Left ventricle myocardium superior (tissue), 1 donor: ENCODE data around the gene TPX2. TPM values are rescaled to one million over a fixed set of nuclear protein-coding genes. Genes with fewer than 3 reads are reported as not detected.
"Not testable (repeated sequence)": the region's sequence is repeated elsewhere in the genome, so short reads cannot be mapped to it uniquely, and the experiment has no call there.

Source experiments
- ATAC-seq: fragments of 200-7000 bp; cut with Tn5 transposase; one replicate; pipeline ENCODE4 v1.9.1; 2020; ENCODE audit warnings: mild to moderate bottlenecking, moderate library complexity
- DNase-seq: peaks from one replicate; pipeline ENCODE4 v3.0.0-alpha.2; 2020
- intact Hi-C: fragments of 100-400 bp; cut with micrococcal nuclease; formaldehyde crosslinking; loops from one replicate; pipeline ENCODE4 v1.11.0; 2022
- total RNA-seq: library from RNA; stranded (reverse); fragmentation: NEBNext Ultra II Directional; extraction: Animal tissue kit (Norgen Biotek cat#: 25700); gene quantifications from one replicate; pipeline ENCODE4 v1.2.1, GENCODE V29; 2021
- donor health status: DM: no; HTN: yes; CAD: no; lungs with severe emphysema.

The TPX2 gene
- total RNA-seq, 1 donor from 2014 or later: 0.72 TPM

DNA sequence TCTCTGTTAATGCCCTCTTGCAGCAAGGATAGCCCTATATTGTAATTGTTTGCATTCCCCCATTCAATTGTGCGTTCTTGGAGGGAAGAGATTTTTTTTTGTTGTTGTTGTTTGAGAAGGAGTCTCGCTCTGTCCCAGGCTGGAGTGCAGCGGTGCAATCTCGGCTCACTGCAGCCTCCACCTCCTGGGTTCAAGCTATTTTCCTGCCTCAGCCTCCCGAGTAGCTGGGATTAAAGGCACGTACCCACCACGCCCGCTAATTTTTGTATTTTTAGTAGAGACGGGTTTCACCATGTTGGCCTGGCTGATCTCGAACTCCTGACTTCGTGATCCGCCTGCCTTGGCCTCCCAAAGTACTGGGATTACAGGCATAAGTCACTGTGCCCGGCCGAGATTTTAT is 7.9 kb downstream of the TPX2 start:
- ATAC-seq, intact Hi-C loops, DNase-seq: not testable (repeated sequence)

DNA sequence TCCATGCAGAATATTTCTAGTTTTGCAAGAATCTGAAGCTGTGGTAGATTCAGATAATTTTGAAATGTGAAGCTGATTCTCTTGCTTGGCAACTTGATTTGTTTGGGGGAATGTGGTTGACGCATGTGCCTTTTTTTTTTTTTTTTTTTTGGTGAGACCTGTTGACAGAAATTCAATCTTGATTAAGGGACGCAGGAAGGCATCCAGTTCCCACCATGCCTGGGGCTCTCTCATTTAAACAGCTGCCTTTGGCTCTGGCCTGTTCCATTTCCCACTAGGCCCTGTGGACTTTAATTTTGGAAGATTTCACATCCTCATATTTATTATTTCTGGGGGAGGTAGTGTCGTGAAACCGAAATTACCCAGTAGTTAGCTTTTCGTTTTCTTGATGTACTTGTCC is 8.6 kb downstream of the TPX2 start:
- DNase-seq: no peak
- ATAC-seq: peak; percentile 36
- intact Hi-C loops: no loop called here

DNA sequence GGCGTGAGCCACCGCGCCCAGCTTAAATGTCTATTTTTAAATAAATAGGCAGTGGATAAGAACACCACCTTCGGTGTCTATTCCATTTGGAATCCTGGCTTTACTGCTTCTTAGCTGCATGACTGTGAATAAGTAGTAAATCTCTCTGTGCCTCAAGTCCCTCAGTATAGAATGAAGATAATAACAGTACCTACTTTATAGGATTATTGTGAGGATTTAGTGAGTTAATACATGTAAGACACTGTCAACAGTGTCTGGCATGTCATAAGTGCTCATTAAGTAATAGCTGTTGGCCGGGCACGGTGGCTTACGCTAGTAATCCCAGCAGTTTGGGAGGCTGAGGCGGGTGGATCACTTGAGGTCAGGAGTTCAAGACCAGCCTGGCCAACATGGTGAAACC is 10.1 kb downstream of the TPX2 start:
- no peak for DNase-seq
- intact Hi-C loops: no loop called here
- no peak for ATAC-seq

DNA sequence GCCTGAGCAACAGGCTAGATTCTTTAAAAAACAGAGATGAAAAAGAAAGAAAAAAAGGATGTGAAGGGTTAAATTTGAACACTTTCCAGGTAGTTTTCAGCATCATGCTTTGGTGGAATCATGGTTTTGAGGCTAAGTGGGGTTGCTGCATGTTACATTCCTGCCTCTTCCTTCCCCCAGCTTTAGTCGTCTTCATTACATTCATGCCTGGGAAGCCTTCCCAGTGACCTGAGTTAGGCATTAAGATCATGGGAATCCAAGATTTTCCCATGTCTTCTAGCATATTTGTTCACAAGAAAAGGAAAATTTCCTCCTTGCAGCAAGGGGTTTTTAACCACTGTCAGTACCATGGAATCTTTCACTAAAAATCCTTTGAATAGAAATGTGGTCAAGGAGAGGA is 12.0 kb downstream of the TPX2 start:
- ATAC-seq: no peak
- intact Hi-C loops: no loop called here
- no peak for DNase-seq

DNA sequence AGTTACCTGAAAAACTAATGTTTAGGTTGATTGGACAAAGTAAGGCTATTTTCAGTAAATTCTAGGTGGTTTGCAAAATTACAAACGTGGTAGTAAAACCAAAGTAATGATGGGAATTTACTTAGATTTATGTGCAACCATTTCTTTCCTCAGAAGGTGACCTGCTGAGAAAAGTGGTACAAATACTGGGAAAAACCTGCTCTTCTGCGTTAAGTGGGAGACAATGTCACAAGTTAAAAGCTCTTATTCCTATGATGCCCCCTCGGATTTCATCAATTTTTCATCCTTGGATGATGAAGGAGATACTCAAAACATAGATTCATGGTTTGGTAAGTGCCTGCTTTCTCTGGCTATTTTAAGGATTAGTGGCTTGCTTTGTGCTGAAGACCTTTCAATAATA is 18.2 kb downstream of the TPX2 start:
- DNase-seq (no peak), ATAC-seq (no peak)
- intact Hi-C loops: no loop called here

DNA sequence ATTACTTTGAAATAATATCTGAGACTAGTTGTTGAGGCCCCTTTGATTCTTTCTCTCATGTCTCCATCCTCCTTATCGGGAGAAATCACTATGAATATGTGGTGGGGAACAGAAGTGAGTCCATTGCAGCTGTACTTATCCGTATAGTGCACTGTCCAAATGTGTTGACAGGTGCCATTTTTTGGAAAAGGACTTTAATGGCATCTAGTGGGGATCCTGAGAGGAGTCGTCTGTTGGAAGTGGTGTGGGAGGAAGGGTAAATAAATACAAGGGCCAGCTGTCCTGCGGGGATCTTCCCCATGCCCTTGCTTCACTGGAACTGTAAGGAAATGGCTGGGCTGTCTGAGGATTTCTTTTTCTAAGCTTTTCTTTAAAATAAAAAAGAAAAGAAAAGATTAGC is 19.4 kb downstream of the TPX2 start:
- intact Hi-C loops: no loop called here
- DNase-seq (no peak), ATAC-seq (no peak)

DNA sequence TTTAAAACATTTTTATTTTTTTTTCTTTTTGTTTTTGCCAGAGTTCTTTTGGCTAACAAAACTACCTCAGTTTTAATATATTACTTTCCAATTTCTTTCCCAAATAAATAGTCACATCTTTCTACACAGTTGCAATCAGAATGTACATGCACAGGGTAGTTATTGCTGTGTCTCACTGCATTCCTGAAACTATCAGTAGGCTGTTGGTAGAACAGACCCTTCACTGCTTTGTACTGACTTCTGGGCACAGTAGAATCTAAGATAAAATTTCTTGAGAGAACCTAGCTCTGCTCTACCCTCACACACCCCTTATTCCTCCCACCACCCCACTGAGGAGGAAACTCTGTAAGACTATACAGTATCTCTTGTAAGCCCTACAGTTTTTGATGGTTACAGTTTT is 19.9 kb downstream of the TPX2 start:
- intact Hi-C loops: no loop called here
- ATAC-seq: no peak
- no peak for DNase-seq

DNA sequence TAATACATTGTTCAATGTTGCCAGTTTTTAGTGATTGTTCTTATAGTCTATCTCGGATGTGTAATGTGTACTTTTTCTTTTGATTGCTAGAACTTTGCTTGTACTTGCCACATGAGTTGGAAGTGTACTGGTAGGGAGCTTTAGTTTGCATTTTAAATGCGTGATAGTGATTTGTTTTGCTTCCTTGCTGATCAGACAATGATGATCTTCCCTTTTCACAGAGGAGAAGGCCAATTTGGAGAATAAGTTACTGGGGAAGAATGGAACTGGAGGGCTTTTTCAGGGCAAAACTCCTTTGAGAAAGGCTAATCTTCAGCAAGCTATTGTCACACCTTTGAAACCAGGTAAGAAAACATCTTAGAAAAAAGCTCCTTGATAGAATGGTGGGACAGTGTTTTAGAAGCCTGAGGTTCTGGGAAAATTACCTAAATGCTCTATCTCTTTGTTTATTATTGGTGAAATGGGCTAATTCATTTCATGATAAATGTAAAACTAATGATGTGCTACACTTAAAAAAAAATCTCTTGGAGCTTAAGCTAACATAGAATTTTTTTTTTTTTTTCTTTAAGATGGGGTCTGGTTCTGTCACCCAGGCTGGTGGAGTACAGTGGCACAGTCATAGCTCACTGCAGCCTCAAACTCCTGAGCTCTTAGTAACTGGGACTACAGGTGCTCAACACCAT is 20.9 kb downstream of the TPX2 start:
- no peak for ATAC-seq
- intact Hi-C loops: no loop called here

DNA sequence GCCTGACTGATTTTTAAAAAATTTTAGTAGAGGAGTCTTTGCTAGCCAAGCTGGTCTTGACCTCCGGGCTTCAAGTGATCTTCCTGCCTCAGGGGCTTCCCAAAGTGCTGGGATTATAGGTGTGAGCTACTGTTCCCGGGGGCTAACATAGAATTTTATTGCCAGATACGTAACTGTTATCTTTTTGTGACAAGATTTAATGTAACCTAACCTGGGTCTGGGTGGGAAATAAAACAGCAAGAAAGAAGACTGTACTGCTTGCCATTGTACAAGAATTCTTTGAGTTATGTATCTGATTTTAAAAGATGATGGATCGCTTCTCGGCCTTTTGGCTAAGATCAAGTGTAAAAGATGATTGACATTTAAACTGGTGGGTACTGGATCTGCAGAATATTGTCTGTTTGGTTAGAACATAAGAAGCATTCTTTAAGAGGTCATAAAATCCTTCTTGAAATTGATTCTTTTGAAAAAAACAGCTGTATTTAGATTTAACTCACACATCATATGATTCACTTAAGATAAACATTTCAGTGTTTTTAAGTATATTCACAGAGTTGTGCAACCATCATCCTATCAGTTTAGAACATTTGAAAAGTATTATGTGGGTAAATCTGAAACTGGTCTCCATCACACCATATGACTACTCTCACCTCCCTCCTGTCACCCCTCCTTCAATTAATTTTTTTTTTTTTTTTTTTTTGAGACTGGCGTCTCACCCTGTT is 21.6 kb downstream of the TPX2 start:
- intact Hi-C loops: no loop called here
- DNase-seq: no peak
- ATAC-seq: no peak

More for the DNA sequence above, 20.9 kb downstream of the TPX2 start:
- DNase-seq: no peak

DNA sequence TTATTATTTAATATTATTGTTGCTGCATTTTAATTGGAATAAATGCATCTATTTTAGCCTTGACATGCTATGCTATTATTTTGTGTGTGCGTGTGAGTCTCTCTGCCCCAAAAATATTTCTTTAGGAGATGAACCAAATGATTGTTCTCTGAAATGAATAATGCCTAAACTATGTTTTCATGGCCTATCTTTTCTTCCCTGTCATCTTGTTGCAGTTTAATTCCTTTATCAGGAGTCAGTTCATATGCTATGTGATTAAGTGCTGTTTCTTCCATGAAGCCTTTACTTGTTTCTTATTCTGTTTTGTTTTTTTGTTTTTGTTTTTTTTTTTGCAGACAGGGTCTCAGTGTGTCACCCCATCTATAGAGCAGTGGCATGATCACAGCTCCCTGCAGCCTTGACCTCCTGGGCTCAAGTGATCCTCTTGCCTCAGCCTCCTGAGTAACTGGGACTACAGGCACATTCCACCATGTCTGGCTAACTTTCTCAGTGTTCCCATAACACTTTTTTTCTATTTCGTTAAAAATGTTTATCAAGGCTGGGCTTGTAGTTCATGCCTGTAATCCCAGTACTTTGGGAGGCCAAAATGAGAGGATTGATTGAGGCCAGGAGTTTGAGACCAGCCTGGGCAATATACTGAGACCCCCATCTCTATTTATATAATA is 25.7 kb downstream of the TPX2 start:
- intact Hi-C loops: no loop called here
- ATAC-seq (no peak), DNase-seq (no peak)

DNA sequence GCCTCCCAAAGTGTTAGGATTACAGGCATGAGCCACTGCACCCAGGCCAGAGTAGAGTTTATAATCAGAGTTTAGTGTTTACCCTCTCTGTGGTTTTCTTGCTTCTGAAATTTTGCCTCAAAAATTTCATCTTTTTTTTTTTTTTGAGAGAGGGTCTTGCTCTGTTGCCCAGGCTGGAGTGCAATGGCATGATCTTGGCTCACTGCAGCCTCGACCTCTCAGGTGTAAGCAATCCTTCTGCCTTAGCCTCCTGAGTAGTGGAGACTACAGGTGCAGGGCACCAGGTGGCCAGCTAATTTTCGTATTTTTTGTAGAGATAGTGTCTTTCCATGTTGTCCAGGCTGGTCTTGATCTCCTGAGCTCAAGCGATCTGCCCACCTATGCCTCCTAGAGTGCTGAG is 28.7 kb downstream of the TPX2 start:
- ATAC-seq: no peak
- no peak for DNase-seq
- intact Hi-C loops: no loop called here

DNA sequence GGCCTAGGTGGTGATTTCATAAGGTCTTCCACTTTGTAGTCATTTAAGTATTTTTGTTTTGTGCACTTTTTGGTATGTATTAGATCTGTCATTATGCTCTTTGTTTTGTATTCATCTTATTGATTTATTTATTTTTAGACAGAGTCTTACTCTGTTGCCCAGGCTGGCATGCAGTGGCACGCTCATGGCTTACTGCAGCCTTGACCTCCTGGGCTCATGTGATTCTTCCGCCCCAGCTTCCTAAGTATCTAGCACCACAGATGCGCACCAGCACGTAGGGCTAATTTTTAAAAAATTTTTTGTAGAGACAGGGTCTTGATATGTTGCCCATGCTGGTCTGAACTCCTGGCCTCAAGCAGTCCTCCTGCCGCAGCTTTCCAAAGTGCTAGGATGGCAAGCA is 30.6 kb downstream of the TPX2 start:
- ATAC-seq: no peak
- intact Hi-C loops: no loop called here
- DNase-seq: no peak

DNA sequence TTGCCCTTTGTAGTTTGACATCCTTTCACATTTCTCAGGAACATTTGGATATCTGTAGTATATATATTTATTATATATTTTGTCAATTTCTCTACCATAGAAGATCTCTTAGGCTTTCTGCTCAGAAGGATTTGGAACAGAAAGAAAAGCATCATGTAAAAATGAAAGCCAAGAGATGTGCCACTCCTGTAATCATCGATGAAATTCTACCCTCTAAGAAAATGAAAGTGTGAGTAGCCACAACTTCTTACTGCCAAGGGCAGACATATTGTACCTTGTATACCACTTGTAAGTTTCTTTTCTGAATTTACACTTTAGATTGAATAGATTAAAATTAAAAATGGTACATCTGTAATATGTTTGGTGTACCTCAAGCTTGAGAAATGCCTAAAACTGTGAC is 31.2 kb downstream of the TPX2 start:
- ATAC-seq: no peak
- intact Hi-C loops: no loop called here
- DNase-seq: no peak

DNA sequence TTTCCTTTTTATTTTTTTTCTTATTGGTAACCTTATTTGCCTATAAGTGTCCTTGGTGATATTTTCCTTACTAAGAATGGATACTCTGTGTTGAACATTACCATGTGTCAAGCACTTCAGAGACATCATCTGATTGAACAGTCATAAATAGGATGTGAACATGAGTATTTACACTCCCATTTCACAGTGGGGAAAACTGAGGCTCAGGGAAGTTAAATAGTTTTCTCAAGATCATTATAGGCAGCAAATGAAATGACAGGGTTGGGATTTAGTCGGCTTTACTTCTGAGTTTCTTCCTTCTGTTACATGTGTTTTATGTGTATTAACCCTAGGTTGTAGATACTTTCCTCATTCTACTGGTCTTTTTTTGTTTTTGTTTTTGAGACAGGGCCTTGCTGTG is 35.3 kb downstream of the TPX2 start:
- no peak for DNase-seq
- intact Hi-C loops: no loop called here
- ATAC-seq: no peak

DNA sequence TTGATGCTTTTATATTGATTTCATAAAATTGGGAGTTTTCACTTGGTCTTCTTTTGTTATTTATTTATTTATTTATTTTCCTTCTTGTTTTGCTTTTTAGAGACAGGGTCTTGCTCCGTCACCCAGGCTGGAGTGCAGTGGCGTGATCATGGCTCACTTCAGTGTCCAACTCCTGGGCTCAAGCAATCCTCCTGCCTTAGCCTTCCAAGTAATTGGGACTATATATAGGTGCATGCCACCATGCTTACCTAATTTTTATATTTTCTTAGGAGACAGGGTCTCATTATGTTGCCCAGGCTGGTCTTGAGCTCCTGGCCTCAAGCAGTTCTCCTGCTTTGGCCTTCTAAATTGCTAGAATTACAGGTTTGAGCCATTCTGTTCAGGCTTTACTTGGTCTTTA is 41.7 kb downstream of the TPX2 start:
- ATAC-seq: no peak
- DNase-seq: no peak
- intact Hi-C loops: no loop called here

DNA sequence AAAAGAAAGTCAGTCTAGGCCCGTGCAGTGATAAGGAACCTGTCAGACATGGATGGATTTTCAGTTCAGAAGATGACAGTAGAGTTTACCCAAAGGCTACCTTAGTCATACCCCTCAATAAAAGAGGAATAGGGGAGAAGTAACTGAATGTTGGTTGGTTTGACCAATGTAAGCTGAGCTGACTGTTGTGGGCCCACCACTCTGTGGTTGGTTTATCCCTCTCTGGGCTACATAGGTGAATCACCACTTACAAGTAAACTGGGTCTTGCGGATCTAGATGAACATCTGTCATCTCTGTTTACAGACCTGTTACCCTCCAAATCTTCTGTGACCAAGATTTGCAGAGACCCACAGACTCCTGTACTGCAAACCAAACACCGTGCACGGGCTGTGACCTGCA is 42.9 kb downstream of the TPX2 start:
- intact Hi-C loops: no loop called here
- DNase-seq (no peak), ATAC-seq (no peak)

DNA sequence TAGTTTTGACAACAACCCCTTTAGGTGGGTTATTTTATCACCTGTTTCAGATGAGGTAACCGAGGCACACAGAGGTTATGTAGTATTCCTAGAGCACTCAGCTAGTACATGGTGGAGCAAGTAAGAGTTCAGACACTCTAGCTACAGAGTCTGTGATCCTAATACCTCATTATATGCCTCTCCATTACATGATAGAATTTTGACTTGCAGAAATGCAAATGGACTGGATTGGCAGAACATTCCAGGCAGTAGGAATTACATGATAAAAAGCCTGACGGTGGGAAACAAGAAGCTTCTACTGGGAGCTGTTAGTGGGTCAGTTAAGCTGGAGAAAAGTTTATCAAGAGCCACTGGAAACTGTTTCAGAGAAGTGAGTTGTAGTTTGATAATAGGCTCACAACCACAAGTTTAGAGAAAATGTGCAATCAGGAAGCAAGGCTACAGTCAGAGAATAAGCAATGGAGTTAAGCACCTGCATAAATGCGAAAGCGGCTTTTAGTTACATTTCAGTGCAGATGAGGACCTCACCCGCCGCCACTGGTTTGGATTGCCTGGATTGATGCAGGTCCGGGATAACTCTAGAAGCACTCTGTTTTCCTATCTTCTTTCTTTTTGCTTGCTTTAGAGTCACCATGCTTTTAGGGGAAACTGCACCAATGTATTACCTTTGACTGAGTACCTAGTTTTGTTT is 45.4 kb downstream of the TPX2 start:
- ATAC-seq: no peak
- DNase-seq: no peak
- intact Hi-C loops: no loop called here

DNA sequence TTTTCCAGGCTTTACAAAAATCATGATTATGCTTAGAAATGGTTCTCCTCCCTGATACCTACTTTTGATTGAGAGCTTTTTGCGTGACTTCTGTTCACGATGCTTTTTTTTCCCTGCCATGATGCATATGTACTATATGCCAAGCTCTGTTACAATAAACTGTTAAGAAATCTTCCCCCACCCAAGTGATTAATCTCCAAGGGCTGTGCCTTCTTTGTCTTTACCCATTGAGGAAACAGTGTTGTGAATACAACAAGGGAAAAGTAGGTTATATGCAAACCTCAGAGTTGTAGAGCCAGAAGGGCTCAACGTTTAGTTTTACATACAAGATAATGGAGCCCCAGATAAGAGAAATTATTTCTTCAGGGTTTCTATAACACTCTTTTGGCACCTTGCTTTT is 46.0 kb downstream of the TPX2 start:
- DNase-seq (no peak), ATAC-seq (no peak)
- intact Hi-C loops: no loop called here

DNA sequence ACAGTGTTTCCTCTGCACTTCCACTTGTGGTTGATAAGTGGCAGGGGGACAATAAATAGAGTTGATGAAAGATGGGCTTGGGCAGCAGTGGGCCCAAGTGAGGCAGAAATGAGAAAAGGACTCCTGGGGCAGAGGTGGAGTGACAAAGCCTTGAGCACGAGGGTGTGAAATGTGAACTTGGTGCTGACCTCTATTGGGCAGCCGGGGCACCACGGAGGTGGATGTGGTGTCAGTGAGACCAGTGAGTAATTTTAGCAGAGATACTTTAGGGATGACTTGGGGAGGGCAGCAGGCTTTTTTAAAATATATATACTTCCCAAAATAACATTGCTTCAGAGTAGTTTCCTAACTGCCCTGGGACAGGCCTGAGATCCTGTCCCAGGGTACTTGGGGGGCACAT is 49.5 kb downstream of the TPX2 start:
- intact Hi-C loops: no loop called here
- DNase-seq: no peak
- peak; percentile 34 for ATAC-seq

DNA sequence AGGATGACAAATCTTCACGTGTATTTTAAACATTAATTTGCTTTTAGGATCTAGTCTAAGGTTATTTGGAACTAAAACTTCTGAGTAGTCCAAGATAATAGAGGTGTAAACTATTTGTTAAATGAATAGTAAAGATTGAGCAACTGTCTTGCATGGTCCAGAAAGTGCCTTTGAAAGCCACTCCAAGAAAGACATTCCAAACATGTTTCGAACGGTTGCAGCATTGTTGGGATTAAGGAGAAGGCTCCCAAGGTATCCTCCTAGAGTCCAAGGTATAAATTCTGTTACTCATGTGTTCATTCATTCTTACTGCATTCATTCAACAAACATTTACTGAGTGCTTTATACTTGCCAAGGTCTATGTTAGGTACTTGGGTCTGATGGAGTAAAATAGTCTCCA is 51.3 kb downstream of the TPX2 start:
- ATAC-seq (no peak), DNase-seq (no peak)
- intact Hi-C loops: no loop called here
